IPS DF 19.7 (cell line): ENCODE results near the gene ANP32E.

Experiments used
- DNase-seq: peaks from one replicate; pipeline ENCODE4 v3.0.0-alpha.2; 2013; ENCODE audit warnings: low read depth, low spot score

The ANP32E gene

DNA sequence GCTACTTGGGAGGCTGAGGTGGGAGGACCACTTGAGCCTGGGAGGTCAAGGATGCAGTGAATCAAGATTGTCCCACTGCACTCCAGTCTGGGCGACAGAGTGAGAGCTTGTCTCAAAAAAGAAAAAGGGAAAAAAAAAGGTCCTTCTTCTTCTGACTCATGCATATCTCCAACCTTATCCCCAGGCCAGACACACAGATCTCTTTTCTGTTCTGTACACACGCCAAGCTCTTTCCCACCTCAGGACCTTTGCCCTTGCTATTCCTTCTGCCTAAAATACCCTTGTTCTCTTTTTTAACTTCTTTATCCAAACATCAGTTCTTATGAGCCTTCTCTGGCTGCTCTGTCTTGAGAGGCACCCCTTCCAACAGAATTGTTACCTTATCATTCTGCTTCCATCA, 64.1 kb downstream of the ANP32E start:
- no peak for DNase-seq

DNA sequence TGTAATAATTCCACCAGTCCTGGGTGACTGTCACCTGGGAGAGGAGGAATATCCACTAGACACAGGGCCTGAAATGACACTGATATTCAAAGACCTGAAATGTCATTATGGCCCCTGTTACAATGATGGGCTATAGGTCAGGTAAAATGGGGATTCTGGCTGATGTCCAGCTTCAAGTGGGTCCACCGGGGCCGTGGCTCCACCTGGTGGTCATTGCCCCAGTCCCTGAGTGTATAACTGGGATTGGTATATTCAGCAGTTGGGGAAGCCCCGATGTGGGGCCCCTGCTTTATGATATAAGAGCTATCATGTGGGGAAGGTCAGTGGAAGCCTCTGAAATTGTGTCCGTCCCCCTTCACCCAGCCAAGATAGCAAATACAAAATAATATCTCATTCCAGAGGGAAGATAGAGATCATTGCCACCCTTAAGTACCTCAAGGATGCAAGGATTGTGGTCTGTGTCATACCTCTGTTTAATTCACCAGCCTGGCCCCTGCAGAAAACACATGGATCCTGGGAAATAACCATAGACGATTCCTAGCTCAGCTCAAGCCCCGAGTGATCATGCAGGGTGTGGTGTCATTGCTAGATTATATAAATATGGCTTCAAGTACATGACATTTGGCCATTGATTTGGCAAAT, 66.8 kb downstream of the ANP32E start:
- DNase-seq, result no peak
